ENCODE data around the gene DMBT1. TPM values are rescaled to one million over a fixed set of nuclear protein-coding genes. Genes with fewer than 3 reads are reported as not detected.

Gene DMBT1
- total and polyA plus RNA-seq, 2 of the 4 experiments (the other 2 are of a cell fraction), result under 0.01 TPM; not detected in 1

- Histone ChIP-seq H4K91ac (ENCODE audit: insufficient read depth, low read depth, low read length) (no peak overlapping the region), H2BK20ac (ENCODE audit: low read depth, low read length) (no peak overlapping the region), H2BK120ac (ENCODE audit: low read depth, low read length) (no peak overlapping the region), H3K56ac (ENCODE audit: extremely low read depth, insufficient read depth, low read length) (no peak overlapping the region), H3K14ac (replicated peaks; ENCODE audit: low read depth, low read length) (no peak overlapping the region), H2BK15ac (ENCODE audit: low read depth, low read length) (no peak overlapping the region), H2BK5ac (ENCODE audit: low read depth, low read length, poor library complexity, severe bottlenecking) (no peak overlapping the region), H3K4ac (ENCODE audit: low read depth, low read length) (no peak overlapping the region), H3K9ac (ENCODE audit: low read depth, low read length) (no peak overlapping the region), H2AFZ (replicated peaks; ENCODE audit: low read length, poor library complexity) (no peak overlapping the region), H3K4me3 (ENCODE audit: insufficient read depth, low read depth, low read length) (no peak overlapping the region), H4K20me1 (ENCODE audit: insufficient read depth, low read length) (no peaks in the 10 kb centered on the region), H3K27me3 (ENCODE audit: control insufficient read depth, insufficient read depth, low read length) (no peaks in the 10 kb centered on the region), H3K23ac (ENCODE audit: low read depth, low read length) (no peak overlapping the region), H4K5ac (ENCODE audit: low read depth, low read length) (no peak overlapping the region), H3K4me1 (ENCODE audit: control insufficient read depth, insufficient read depth, low read length) (no peaks in the 10 kb centered on the region), H2AK5ac (ENCODE audit: low read depth, low read length) (no peak overlapping the region), H3K36me3 (ENCODE audit: control insufficient read depth, insufficient read depth, low read length) (no peaks in the 10 kb centered on the region), H4K8ac (ENCODE audit: low read depth in 2 of 2, low read length in 2 of 2) (no peak overlapping the region), H2AK9ac (replicated peaks; ENCODE audit: low read depth, low read length, poor library complexity) (no peak overlapping the region), H3K27ac (ENCODE audit: insufficient read depth, low read length) (no peak overlapping the region), H3K18ac (ENCODE audit: low read depth, low read length) (no peak overlapping the region), H3K79me1 (ENCODE audit: low read depth in 1 of 2, low read length in 2 of 2) (no peaks in the 10 kb centered on the region), H3K4me2 (ENCODE audit: low read depth, low read length) (no peak overlapping the region), H3K9me1 (ENCODE audit: insufficient read depth, low read length) (no peaks in the 10 kb centered on the region), H3K9me3 (ENCODE audit: control insufficient read depth, insufficient read depth, low read length) (no peaks in the 10 kb centered on the region)
- no CpG with 5 or more reads among the region's 2 CpGs for WGBS, 2 experiments (ENCODE audit: extremely low coverage in 2 of 2, insufficient read length in 1 of 2)
- in situ Hi-C loops (cut with MboI; ENCODE audit: low sequenced_read_pairs), result no loop called here
- intact Hi-C loops (cut with micrococcal nuclease), result loop anchor here (5.0 kb wide), 1 partner anchor 87 kb away; the partner anchor contains the start of gene HTRA1
- no peak for ATAC-seq (ENCODE audit: low read depth)
- no peak for TF ChIP-seq MAFK (IDR thresholded peaks at IDR 0.05; ENCODE audit: low read depth, low read length)
- no peak for TF ChIP-seq NFE2L2 (IDR thresholded peaks at IDR 0.05; ENCODE audit: low read depth, low read length)
- no peak for TF ChIP-seq RAD21 (IDR thresholded peaks at IDR 0.05; ENCODE audit: low read length)
- TF ChIP-seq USF2 (IDR thresholded peaks at IDR 0.05; ENCODE audit: low read depth, low read length), result no peak
- TF ChIP-seq RFX5 (IDR thresholded peaks at IDR 0.05; ENCODE audit: low read depth, low read length), result no peak
- TF ChIP-seq FOS (IDR thresholded peaks at IDR 0.05; ENCODE audit: low read depth, low read length), result no peak
- no peak for TF ChIP-seq BHLHE40 (IDR thresholded peaks at IDR 0.05; ENCODE audit: low read depth, low read length)
- no peak for TF ChIP-seq CHD1 (IDR thresholded peaks at IDR 0.05; ENCODE audit: low read depth, low read length)
- TF ChIP-seq CTCF (conservative IDR thresholded peaks at IDR 0.05; ENCODE audit: low read depth, low read length), result no peak
- no peak for TF ChIP-seq POLR2A (IDR thresholded peaks at IDR 0.05; ENCODE audit: low read depth, low read length)
- no peak for TF ChIP-seq ELK1 (IDR thresholded peaks at IDR 0.05; ENCODE audit: borderline replicate concordance, low read depth, low read length)
- no peak for TF ChIP-seq MXI1 (IDR thresholded peaks at IDR 0.05; ENCODE audit: borderline replicate concordance, low read depth, low read length)
- TF ChIP-seq CEBPB (IDR thresholded peaks at IDR 0.05; ENCODE audit: low read depth, low read length), result no peak
- TF ChIP-seq RCOR1 (IDR thresholded peaks at IDR 0.05; ENCODE audit: insufficient replicate concordance, low read length), result no peak
- TF ChIP-seq MAZ (IDR thresholded peaks at IDR 0.05; ENCODE audit: borderline replicate concordance, low read depth, low read length), result no peak
- no peak for TF ChIP-seq SMC3 (IDR thresholded peaks at IDR 0.05; ENCODE audit: low read depth, low read length)
- BruUV-seq (replicated peaks), result no TSS peak
- CTCF ChIA-PET, result no interaction called here
- POLR2A ChIA-PET (ENCODE audit: unreplicated experiment), result no interaction called here
- dilution Hi-C loops (cut with HindIII; ENCODE audit: low sequenced_read_pairs, unreplicated experiment), result no loop called here
- no peak for DNase-seq
Observed at GRCh38 chr10:122549636-122550035, 10.9 kb upstream of the DMBT1 start.

Data from IMR-90 (cell line).